ENCODE measurements around the gene NTN3.
"Not testable (repeated sequence)": the region's sequence is repeated elsewhere in the genome, so short reads cannot be mapped to it uniquely, and the experiment has no call there.

NTN3 gene

DNA sequence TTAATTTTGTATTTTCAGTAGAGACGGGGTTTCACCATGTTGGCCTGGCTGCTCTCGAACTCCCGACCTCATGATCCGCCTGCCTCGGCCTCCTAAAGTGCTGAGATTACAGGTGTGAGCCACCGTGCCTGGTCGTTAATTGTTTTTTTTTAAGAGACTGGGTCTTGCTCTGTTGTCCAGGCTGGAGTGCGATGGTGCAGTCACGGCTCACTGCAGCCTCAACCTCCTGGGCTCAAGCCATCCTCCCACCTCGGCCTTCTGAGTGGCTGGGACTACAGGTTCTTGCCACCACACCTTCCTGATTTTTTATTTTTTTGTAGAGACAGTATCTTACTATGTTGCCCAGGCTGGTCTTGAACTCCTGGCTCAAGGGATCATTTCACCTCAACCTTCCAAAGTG is 8.9 kb downstream of the NTN3 start:
- not testable (repeated sequence) for DNase-seq (ENCODE audit: low spot score)

DNA sequence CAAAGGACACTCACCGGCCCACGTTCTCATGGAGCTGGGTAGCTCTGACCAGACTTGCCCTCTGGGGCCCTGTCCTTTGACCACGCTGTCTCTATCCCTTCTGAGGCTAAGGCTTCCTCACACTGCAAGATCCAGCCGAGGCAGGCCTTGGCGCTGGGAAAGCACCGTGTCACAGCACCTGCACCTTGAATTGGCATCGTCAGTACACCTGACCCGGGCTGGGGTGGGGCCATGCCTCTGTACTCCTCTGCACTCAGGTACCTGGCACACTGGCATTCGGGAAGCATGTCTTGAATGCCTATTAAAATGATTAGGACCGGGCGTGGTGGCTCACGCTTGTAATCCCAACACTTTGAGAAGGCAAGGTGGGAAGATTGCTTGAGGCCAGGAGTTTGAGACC is 9.9 kb downstream of the NTN3 start:
- DNase-seq (ENCODE audit: low spot score): no peak

- DNase-seq (ENCODE audit: low spot score): no peak
Measured at GRCh38 chr16:2481676-2482075, 10.6 kb downstream of the NTN3 start.

DNA sequence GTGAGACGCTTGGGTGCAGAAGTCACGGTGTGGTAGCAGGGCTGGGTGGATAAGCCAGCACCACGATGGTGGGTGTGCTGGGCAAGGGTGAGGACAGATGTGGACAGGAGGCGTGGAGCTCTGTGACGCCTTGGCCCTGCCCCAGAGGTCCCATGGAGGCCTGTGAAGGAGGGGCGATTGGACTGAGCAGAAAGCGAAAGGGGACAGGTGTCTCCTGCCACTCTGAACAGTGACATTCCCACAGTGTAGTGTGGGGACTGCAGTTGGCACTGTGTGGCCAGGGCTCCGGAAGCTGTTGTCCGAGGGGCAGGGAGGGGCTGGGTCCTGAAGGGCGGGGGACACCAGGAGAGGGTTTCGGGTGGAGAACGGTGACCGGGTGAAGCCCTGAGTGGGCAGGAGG is 11.2 kb downstream of the NTN3 start:
- no peak for DNase-seq (ENCODE audit: low spot score)

- no peak for DNase-seq (ENCODE audit: low spot score)
Measured at GRCh38 chr16:2482708-2483534, 11.8 kb downstream of the NTN3 start.

DNA sequence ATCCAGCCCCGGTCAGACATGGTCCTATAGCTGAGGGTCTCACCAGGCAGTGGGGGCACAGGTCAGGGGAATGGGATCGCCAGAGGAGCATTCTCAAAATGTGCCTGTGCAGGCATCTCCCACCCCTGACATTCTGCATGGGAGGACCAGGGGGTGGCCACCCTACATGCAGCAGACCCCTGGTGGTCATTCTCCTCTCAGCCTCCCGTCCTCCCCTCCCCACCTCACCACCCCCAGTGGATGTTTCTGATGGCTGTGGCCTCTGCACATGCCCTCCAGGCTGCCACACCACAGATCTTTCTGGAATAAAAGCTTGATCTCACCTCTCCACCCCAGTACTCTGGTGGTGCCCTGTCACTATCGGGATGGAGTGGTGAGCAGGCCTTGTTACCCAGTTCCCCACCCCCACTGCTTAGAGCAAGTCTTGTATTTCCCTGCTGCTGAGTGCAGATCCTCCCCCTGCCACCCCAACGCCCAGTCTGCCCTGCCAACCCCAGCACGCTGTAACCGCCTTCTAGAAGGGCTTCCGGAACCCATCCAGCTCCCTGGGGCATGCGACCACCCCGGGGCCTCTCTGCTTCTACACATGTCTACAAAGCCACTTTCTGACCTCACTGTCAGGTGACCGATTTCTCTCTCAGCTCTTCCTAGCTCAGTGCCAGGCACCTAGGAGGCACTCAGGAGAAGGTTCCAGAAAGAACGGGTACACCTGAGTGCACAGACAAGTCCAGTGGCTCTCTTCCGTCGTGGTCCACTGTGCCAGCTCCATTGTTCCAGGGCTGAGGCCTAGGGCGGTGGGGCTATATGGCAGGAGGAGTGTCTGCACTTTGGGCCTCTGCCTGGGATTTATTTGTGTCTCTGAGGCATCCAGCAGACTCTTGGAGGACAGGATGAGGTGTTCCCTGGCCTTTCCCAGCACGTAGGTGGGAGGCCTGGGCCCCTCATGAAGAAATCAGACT is 13.1 kb downstream of the NTN3 start:
- no peak for DNase-seq (ENCODE audit: low spot score)

DNA sequence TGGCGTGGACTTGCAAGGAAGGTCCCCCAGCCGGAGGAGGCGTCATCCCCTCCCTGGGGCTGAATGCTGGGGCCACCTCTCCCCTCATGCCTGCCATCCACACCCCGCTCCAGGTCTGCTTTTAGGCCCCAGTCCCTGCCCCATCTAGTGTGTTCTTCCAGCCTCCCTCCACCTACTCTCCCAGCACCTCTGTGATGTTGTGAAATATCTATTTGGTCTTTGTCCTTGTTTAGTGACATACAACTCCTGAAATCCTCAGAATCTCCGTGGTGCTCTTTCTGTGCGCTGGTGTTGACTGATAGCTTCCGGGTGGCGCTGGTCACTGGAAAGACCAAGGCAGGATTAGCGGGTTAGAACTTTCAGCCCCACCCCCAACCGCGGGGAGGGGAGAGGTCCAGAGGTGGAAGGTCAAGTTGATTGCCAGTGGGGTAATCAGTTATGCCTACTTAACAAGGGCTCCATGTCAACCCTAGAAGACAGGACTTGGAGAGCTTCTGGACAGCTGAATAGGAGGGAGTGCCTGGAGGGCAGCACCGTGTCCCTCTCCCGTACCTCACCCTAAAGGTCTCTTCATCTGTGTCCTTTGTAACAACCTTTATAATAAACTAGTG is 13.9 kb downstream of the NTN3 start:
- no peak for DNase-seq (ENCODE audit: low spot score)

DNA sequence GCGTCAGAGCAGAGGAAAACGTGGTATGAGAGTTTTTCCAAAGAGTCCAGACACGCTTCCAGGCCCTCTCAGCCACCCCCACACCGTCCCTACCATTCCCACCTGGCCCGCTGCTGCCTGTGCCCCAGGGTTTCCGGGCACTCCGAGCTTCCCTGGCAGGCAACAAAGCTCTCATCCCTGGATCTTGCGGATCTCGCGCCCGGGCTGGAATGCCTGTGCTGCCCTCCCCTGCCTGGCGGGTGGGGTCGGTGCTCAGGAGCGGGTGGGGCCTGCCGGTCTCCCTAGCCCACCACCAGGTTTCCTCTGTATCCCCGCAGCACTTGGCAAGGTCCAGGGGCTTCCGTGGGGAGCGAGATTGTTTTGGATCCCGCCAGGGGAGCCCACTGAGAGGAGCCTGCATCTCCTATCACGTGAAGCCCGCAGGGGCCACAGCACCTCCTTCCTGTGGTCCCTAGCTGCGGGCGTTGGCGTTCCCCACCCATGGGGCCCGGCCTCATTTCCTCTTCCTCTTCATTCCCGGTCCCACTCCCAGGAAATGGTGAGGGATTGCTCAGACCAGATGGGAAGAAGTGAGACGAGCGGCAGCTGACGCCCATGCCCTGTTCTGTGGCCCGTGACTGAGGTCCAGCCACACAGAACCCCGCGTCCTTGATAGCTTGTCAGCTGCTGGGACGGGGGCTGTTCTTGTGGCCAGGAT is 14.9 kb downstream of the NTN3 start:
- no peak for DNase-seq (ENCODE audit: low spot score)

- DNase-seq (ENCODE audit: low spot score): no peak
Measured at GRCh38 chr16:2486645-2487516, 15.8 kb downstream of the NTN3 start.

GRCh38 chr16:2487517-2487842 is 16.4 kb downstream of the NTN3 start:
- no peak for DNase-seq (ENCODE audit: low spot score)

DNA sequence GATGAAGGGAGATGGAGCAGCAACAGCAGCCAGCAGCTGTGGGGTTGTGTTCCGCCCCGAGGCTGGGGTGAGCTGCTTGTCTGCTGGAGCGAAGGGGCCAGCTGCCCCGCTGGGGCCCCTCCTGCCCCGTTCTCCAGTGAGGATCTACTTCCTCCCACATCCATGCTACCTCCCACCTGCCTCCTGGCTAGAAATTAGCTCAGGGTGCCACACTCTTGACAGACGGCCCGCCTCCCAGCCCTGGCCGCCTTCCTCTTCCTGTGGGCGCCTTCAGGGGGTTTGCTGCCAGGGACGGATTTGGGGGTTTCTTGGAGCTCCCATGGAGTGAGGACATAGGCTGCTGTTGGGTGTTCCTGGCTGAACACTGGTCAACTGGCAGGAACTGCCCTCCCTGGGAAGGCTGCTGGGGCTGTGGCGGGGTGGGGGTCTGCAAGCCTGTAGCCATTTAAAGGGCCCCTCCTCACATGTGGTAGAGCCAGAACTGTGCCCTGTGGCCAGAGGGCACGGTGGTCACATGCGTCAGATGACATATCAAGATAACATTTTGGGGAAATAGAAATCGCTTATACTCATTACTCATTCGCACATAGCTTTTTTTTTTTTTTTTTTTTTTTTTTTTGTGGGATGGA is 16.9 kb downstream of the NTN3 start:
- DNase-seq (ENCODE audit: low spot score): no peak

DNA sequence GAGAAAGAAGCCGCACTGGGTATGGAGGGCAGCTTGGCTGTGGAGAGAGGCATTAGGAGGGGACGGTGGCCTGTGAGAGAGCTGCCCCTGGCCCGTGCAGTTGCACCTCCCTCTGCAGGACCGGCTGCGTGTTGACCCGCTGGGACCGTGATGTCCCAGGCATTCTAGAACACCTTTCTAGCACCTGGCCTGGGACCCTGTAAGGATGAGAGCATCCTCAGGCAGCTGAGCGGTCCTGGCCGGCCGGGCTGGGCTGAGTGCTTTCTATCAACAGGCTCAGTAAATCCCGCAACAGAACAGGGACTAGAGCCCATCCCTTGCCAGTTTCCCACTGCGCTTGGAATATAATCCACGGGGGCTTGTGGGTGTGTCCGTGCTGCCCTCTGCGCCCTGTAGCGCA is 18.5 kb downstream of the NTN3 start:
- no peak for DNase-seq (ENCODE audit: low spot score)

DNA sequence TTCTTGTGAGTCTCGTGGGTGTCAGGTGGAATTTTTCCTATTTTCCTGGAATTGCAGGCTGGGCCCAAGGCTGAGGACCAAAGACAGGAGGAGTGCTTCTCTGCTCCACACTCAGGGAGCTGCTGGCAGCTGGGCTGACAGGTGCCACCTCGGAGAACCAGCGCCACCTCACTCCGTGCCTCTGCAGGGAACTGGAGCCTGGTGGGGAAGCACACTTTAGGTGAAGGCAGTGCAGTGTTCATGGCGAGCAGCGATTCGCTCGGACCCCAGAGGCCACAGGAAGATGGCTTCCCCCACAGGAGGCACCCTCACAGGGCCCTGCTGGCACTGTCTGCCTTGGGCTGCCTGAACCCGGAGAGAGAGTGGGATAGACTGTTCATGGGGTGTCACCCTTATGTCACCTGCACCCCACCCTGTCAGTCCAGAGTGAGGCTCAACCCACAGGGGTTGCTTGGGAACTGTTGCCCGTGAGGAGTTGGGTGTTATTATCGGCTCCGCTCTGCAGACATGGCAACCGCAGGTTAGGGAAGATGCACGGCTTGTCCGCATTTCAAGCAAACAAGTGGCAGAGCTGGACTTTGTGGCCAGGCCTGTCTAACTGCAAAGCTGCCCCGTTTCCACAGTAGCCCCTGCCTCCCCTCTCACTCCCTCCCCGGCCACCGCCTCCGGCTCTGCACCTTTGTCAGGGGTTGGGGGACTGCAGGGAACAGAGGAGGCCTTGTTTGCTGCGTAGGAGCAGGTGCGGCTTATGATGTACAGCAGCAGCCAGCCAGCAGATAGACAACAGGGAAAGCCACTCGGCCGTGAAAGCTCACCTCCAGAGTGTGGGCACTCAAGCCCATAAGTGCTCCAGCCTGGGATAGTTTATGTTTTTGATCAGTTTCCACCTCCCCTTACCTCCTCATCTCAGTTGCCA is 19.4 kb downstream of the NTN3 start:
- no peak for DNase-seq (ENCODE audit: low spot score)

DNA sequence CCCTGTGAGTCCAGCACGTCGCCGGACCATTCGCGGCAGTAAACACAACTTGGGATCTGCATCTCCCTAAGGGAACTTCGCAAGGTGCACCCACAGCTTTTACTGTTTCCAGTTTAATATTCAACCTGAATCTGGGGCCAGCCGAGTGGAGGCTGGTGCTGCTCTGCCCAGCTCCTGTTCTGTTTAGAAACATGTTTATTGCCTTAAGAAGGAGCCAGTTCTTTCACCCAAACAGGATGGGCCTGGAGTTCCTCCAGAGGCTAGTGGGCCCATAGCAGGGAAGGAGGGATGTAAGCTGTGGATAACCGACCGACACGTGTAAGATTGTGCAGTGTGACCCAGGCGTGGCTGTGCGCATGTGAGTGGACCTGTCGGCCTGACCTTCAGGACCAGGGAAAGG is 21.2 kb downstream of the NTN3 start:
- no peak for DNase-seq (ENCODE audit: low spot score)

DNA sequence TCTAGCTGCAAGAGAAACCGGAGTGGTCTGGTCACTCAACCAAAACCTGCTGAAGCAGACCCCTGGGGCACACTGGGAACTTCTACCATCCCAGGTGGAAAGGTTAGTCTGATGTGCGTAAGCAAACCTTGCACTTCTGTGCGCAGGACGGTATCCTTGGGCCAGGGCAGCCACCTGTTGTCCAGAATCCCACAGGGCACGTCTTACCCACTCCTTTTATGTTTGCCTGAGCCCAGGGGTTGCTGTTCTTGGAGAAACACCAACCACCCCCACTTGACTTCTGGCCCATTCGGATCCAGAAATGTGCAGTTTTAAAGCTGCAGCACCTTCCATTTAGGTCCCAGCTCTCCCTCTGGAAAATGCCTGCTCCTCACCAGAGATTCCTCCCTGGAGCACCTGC is 22.5 kb downstream of the NTN3 start:
- DNase-seq (ENCODE audit: low spot score): no peak

- DNase-seq (ENCODE audit: low spot score): no peak
Measured at GRCh38 chr16:2494616-2495015, 23.5 kb downstream of the NTN3 start.

- DNase-seq (ENCODE audit: low spot score): no peak
Measured at GRCh38 chr16:2495041-2495440, 23.9 kb downstream of the NTN3 start.

GRCh38 chr16:2496223-2497115 is 25.4 kb downstream of the NTN3 start:
- DNase-seq (ENCODE audit: low spot score): no peak
